Vagina (tissue), 2 donors: Measurements from ENCODE around the gene ZNHIT3.

ENCODE experiments used
- POLR2A ChIP-seq, 2 donors: fragments of 450-650 bp; IDR thresholded peaks; one replicate each; pipeline ENCODE4 v1.6.1; 2017; ENCODE audit warnings: antibody characterized with exemption in 2 of 2, mild to moderate bottlenecking in 2 of 2, moderate library complexity in 2 of 2
- TF ChIP-seq, protein P1 (sequence below), 3 experiments: fragments of 450-650 bp in 2 of 3; fragments of 200-600 bp in 1 of 3; sonication (generic) in 1 of 3; IDR thresholded peaks; one replicate each; pipeline ENCODE4 v1.5.1; 2017 to 2019; ENCODE audit warnings: antibody characterized with exemption in 3 of 3, mild to moderate bottlenecking in 2 of 3, moderate library complexity in 2 of 3

DNA sequence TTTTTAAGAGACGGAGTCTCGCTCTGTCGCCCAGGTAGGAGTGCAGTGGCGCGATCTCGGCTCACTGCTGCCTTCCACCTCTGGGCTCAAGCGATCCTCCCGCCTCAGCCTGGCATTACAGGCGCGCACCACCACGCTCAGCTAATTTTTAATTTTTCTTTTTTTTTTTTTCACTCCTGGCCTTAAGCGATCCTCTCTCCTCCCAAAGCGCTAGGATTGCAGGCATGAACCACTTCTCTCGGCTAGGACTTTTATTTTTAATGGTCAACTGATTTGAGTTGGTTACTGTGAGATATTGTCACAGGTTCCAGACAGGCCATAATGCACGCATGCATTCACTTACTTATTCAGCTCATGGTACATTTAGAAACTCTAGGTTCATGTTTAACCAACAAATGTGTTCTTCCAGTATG lies 49.2 kb downstream of the ZNHIT3 start:
- TF ChIP-seq, protein P1, sequence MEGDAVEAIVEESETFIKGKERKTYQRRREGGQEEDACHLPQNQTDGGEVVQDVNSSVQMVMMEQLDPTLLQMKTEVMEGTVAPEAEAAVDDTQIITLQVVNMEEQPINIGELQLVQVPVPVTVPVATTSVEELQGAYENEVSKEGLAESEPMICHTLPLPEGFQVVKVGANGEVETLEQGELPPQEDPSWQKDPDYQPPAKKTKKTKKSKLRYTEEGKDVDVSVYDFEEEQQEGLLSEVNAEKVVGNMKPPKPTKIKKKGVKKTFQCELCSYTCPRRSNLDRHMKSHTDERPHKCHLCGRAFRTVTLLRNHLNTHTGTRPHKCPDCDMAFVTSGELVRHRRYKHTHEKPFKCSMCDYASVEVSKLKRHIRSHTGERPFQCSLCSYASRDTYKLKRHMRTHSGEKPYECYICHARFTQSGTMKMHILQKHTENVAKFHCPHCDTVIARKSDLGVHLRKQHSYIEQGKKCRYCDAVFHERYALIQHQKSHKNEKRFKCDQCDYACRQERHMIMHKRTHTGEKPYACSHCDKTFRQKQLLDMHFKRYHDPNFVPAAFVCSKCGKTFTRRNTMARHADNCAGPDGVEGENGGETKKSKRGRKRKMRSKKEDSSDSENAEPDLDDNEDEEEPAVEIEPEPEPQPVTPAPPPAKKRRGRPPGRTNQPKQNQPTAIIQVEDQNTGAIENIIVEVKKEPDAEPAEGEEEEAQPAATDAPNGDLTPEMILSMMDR (IDR thresholded peaks at IDR 0.05) = no peak
- TF ChIP-seq POLR2A (IDR thresholded peaks at IDR 0.05) = no peak
